Measurements from ENCODE around the gene USP53.
A peak's percentile ranks its signal among the peaks of the same experiment; 100 is the strongest.

Gene USP53

DNA sequence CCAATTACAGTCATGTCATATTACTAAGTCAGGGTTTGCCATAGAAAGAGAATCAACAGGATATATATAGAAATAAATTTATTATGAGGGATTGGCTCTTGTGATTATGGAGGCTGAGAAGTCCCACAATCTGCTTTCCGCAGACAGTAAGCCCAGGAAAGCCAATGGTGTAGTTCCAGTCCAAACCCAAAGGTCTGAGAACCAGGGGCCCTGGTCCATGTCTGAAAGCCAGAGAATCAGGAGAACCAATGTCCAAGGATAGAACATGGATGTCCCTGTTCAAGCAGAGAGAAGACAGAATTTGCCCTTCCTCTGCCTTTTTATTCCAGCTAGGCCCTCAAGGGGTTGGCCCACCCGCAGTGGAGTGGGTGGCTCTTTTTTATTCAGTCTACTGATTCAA is 83.8 kb downstream of the USP53 start:
- no peak for TF ChIP-seq JUND (IDR thresholded peaks at IDR 0.05; ENCODE audit: low read depth)
- in situ Hi-C loops (cut with HindIII; ENCODE audit: low pct_unique_long_range_greater_than_20kb, low sequenced_read_pairs), result no loop called here
- DNase-seq (ENCODE audit: low read depth in 1 of 2, low spot score in 1 of 2), result no peak

- TF ChIP-seq JUND (IDR thresholded peaks at IDR 0.05; ENCODE audit: low read depth), result no peak
- in situ Hi-C loops (cut with HindIII; ENCODE audit: low pct_unique_long_range_greater_than_20kb, low sequenced_read_pairs), result no loop called here
Observed at GRCh38 chr4:119297795-119298194, 85.3 kb downstream of the USP53 start.

GRCh38 chr4:119299260-119299671 is 86.8 kb downstream of the USP53 start:
- in situ Hi-C loops (cut with HindIII; ENCODE audit: low pct_unique_long_range_greater_than_20kb, low sequenced_read_pairs), result no loop called here
- DNase-seq (ENCODE audit: low read depth in 1 of 2, low spot score in 1 of 2), result peak in 1 of 2 experiments; percentile 14

More at GRCh38 chr4:119297795-119298194, 85.3 kb downstream of the USP53 start:
- DNase-seq (ENCODE audit: low read depth in 1 of 2, low spot score in 1 of 2), result no peak

DNA sequence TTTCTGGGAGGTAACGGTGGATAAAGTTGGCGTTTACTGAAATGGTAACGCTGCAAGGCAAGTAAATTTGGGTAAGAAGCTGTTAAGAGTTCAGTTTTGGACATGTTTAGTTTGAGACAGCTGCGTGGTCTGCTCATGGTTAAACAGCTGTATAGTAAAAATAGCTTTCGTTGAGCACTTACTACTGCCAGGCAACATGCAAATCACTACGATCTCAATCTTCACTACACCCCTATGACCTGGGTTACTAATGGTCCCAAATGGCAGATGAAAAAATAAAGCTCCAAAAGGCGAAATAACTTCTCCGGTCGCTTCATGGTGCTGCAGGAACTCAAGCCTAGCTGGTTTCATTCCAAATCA is 87.2 kb downstream of the USP53 start:
- no peak for DNase-seq (ENCODE audit: low read depth in 1 of 2, low spot score in 1 of 2)
- in situ Hi-C loops (cut with HindIII; ENCODE audit: low pct_unique_long_range_greater_than_20kb, low sequenced_read_pairs), result no loop called here
- TF ChIP-seq JUND (IDR thresholded peaks at IDR 0.05; ENCODE audit: low read depth), result no peak

More at GRCh38 chr4:119299260-119299671, 86.8 kb downstream of the USP53 start:
- TF ChIP-seq JUND (IDR thresholded peaks at IDR 0.05; ENCODE audit: low read depth), result no peak

DNA sequence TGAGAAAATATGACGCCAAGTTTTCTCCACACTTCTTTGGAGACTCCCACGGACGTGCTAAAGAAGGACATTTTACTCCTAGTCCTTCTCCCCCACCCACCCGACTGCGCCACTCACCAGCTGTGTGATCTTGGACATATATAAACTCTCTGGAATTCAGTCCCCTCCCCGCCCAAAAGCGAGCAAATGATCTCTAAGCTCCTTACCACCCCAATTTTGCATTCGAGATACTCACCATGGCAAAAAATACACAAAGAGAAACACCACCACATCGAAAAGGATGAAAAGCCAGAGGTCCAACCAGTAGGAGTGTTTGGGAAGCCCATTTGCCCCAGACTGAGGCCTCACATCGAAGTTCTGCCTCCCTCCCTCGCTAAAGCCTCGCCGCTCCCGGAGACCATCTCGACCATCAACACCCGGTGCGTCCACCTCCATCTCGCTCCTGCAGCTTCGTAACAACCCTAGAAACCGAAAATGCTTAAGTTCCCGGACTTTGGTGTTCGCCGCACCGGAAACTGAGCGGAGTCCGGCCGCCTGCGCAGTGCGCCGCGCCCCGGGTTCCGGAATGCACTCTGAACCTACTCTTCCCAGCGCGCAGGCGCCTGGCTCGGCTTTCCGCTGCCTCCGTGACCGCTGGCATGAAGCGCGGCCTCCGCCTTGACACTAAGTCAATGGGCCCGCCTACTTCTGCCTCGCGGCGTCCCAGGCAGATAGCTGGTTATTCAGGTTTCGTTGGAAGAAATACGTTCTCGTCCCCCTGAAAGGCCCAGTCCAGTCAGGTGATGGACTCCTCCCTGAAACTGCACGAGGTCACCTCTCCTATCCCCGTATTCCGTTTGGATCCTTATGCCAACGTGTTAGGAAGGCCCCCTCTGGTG is 87.8 kb downstream of the USP53 start:
- peak; percentile 67 to 97 for DNase-seq (ENCODE audit: low read depth in 1 of 2, low spot score in 1 of 2)
- TF ChIP-seq JUND (IDR thresholded peaks at IDR 0.05; ENCODE audit: low read depth), result no peak
- in situ Hi-C loops (cut with HindIII; ENCODE audit: low pct_unique_long_range_greater_than_20kb, low sequenced_read_pairs), result no loop called here

DNA sequence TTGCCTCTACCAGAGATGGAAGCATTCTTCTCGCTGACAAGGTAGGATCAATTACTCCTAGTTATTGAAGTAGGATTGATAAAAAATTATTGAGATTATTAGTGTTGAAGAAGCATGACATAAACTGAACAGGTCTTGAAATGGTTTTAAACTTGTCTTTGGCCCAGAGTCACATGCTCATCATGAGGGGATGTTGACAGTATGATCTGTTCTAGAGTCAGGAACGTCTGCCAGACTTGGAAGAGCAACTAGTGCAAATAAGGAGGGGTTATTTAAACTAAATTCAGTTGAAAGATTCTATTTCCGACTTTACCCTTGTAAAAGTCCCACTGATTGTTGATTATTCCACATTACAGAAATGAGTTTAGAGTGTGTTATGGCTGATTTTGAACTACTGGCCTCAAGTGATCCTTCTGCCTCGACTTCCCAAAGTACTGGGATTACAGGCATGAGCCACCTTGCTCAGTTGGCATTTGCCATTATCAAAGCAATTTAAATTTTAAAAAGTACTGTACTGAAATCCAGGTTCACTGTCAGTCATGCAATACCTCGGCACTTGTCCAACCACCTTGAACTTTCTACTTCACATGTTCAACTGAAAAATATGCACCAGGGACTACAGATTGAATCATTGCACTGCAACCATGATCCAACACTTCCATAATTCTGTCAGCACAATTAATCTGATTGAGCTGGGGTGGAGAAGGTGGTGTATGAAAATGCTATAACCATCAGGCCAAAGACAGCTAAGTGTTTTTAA is 89.7 kb downstream of the USP53 start:
- DNase-seq (ENCODE audit: low read depth in 1 of 2, low spot score in 1 of 2), result no peak
- no peak for TF ChIP-seq JUND (IDR thresholded peaks at IDR 0.05; ENCODE audit: low read depth)
- in situ Hi-C loops (cut with HindIII; ENCODE audit: low pct_unique_long_range_greater_than_20kb, low sequenced_read_pairs), result no loop called here

GRCh38 chr4:119303587-119304305 is 91.2 kb downstream of the USP53 start:
- no peak for TF ChIP-seq JUND (IDR thresholded peaks at IDR 0.05; ENCODE audit: low read depth)
- in situ Hi-C loops (cut with HindIII; ENCODE audit: low pct_unique_long_range_greater_than_20kb, low sequenced_read_pairs), result no loop called here
- DNase-seq (ENCODE audit: low read depth in 1 of 2, low spot score in 1 of 2), result peak in 1 of 2 experiments; percentile 74

DNA sequence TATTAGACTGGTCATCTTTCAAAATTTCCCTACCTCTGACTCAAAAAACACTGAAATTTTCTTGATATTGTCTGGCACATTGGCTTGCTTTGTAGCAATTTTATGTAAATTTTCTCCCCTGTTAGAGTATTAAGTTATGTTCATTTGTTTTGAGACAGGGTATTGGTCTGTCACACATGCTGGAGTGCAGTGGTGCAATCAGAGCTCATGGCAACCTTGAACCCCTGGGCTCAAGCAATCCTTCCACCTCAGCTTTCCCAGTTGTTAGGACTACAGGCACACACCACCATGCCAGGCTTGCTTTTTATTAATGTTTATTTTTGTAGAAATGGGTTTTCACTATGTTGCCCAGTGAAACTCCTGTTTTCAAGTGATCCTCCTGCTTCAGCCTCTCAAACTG is 91.9 kb downstream of the USP53 start:
- no peak for DNase-seq (ENCODE audit: low read depth in 1 of 2, low spot score in 1 of 2)
- in situ Hi-C loops (cut with HindIII; ENCODE audit: low pct_unique_long_range_greater_than_20kb, low sequenced_read_pairs), result no loop called here
- no peak for TF ChIP-seq JUND (IDR thresholded peaks at IDR 0.05; ENCODE audit: low read depth)

DNA sequence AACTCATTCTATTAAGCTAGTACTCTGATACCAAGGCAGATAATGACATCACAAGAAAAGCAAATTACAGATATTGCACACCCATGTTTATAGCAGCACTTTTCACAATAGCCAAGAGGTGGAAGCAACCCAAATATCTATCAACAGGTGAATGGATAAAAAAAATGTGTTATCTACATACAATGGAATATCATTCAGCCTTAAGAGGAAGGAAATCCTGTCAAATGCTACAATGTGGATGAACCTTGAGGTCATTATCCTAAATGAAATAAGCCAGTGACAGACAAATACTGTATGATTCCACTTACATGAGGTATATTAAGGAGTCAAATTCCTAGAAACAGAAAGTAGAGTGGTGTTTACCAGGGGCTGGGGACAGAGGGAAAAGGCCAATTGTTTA is 95.1 kb downstream of the USP53 start:
- in situ Hi-C loops (cut with HindIII; ENCODE audit: low pct_unique_long_range_greater_than_20kb, low sequenced_read_pairs), result no loop called here
- no peak for TF ChIP-seq JUND (IDR thresholded peaks at IDR 0.05; ENCODE audit: low read depth)
- DNase-seq (ENCODE audit: low read depth in 1 of 2, low spot score in 1 of 2), result no peak

DNA sequence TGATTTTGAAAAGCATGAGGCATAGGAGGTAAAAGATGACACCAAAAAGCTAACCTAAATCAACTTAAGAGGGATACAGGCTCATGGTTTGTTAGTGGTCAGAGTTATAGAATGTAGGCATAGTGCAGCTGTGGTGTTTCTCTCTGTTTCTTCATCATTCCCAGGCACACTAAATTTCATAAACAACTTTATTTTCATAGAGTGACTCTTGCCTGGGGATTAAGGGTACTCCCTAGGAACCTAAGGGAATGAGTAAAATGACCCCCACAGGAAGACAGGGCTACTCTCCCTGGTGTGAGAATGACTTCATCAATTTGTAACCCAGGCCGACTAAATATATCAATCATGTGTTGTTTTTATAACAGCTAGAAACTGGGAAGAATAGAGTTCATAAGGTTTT is 98.3 kb downstream of the USP53 start:
- in situ Hi-C loops (cut with HindIII; ENCODE audit: low pct_unique_long_range_greater_than_20kb, low sequenced_read_pairs), result no loop called here
- no peak for DNase-seq (ENCODE audit: low read depth in 1 of 2, low spot score in 1 of 2)
- TF ChIP-seq JUND (IDR thresholded peaks at IDR 0.05; ENCODE audit: low read depth), result no peak

DNA sequence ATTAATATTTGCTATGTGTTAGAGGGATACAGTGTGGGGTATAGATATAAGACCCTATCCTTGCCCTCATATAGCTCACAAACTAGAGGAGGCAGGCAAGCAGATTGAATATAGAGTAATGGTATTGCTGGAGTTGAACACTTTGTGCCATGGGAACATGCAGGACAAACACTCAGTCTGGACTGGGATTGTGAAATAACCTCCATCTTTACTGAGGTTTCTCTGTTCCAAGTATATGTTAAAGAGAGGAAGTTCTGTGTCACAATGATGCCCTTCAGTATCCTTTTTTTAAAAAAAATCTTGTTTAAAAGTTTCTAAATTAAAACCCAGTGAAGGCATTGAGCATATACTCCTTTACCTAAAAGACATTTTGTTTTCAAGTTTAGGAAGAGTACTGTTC is 100.7 kb downstream of the USP53 start:
- no peak for DNase-seq (ENCODE audit: low read depth in 1 of 2, low spot score in 1 of 2)
- no peak for TF ChIP-seq JUND (IDR thresholded peaks at IDR 0.05; ENCODE audit: low read depth)
- in situ Hi-C loops (cut with HindIII; ENCODE audit: low pct_unique_long_range_greater_than_20kb, low sequenced_read_pairs), result no loop called here

DNA sequence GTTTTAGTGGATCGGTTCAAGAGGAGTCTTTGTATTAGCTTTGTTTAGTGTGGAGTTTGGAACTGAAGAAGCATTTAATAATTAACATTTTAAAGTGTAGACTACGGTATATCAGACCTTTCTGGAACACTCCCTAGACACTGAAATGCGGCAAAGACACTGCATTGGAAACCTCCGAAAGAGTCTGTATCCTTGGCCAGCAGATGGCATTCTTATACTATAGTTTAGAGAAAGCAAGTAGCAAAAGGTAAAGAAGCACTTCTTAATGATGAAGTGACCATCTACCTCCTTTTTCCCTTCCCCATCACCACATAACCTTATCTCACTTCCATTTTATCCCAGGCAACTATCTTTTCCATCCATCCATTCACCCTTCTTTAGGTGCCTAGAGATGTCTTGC is 101.8 kb downstream of the USP53 start:
- in situ Hi-C loops (cut with HindIII; ENCODE audit: low pct_unique_long_range_greater_than_20kb, low sequenced_read_pairs), result no loop called here
- DNase-seq (ENCODE audit: low read depth in 1 of 2, low spot score in 1 of 2), result peak in 1 of 2 experiments; percentile 71
- no peak for TF ChIP-seq JUND (IDR thresholded peaks at IDR 0.05; ENCODE audit: low read depth)
